ENCODE data around the gene SEMA5A. TPM values are rescaled to one million over a fixed set of nuclear protein-coding genes. Genes with fewer than 3 reads are reported as not detected.

SEMA5A gene
- polyA plus RNA-seq, 1 of the 3 experiments (the other 2 are of a cell fraction): 0.58 TPM

DNA sequence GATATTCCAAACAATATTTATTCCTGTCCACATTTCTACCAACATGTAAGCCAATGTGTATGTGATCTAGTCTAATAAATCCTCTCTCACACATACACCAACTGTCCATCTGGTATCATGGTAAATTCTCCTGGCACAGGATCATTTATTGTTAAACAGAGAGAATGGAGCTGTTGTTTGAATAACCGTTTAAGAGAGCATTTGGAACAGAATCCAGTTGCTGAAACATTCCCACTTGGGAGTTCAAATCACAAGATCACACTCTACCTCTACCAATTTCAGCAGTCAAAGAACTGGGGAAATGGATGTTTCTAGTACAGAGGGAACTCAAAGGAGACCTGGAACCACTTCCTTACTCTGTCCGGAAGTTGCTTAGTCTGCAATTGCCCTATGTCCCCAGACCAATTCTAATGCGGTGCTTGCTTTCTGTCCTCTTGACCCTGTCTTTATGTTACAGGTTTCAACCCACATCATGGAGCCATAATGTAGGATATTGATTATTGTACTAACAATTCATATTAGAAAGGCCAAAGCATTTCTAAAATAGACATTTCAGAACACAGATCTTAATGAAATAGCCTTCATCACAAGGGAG is 488.4 kb downstream of the SEMA5A start:
- Histone ChIP-seq H3K27me3 (ENCODE audit: insufficient read depth) (no peaks in the 10 kb centered on the region), H3K36me3 (replicated peaks in 1 of 2; ENCODE audit: control insufficient read depth in 1 of 2, insufficient read depth in 2 of 2, low read length in 1 of 2) (no peaks in the 10 kb centered on the region), H3K9me2 (no peaks in the 10 kb centered on the region), H3K79me2 (ENCODE audit: insufficient read depth) (no peaks in the 10 kb centered on the region), H3K9ac (no peak overlapping the region), H3K27ac (ENCODE audit: low read depth in 2 of 2, low read length in 1 of 2) (no peak overlapping the region), H3K9me3 (no peaks in the 10 kb centered on the region), H2AFZ (ENCODE audit: low read depth) (no peak overlapping the region), H3F3A (replicated peaks; ENCODE audit: insufficient read depth) (peaks cover 12% of the 10 kb centered on the region), H3K4me1 (ENCODE audit: control insufficient read depth in 1 of 2, insufficient read depth in 2 of 2, low read depth in 1 of 2, low read length in 1 of 2) (peaks cover 2 to 21% of the 10 kb centered on the region in 2 experiments; a peak in 3 of 4 replicates), H4K20me1 (ENCODE audit: insufficient read depth) (no peaks in the 10 kb centered on the region), H3K4me2 (no peak overlapping the region), H3K4me3 (ENCODE audit: low read depth in 2 of 2, low read length in 1 of 2) (no peak overlapping the region)
- ChIA-PET POLR2A (no interaction called here), CTCF (no interaction called here)
- TF ChIP-seq, protein P1, sequence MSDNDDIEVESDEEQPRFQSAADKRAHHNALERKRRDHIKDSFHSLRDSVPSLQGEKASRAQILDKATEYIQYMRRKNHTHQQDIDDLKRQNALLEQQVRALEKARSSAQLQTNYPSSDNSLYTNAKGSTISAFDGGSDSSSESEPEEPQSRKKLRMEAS (IDR thresholded peaks at IDR 0.05; ENCODE audit: low read depth): no peak
- TF ChIP-seq FOSL2 (IDR thresholded peaks at IDR 0.05; ENCODE audit: borderline replicate concordance, low read depth): no peak
- TF ChIP-seq NFIC (IDR thresholded peaks at IDR 0.05; ENCODE audit: borderline replicate concordance): no peak
- no peak for TF ChIP-seq RAD21 (IDR thresholded peaks at IDR 0.05; ENCODE audit: low read length)
- TF ChIP-seq CTCF (IDR thresholded peaks at IDR 0.05): no peak
- TF ChIP-seq CHD2 (IDR thresholded peaks at IDR 0.05; ENCODE audit: low read length, partially characterized antibody): no peak
- no peak for TF ChIP-seq GATA2 (CRISPR knock-in tag; IDR thresholded peaks at IDR 0.05)
- TF ChIP-seq REST (IDR thresholded peaks at IDR 0.05; ENCODE audit: low read depth, low read length): no peak
- no peak for TF ChIP-seq JUND (IDR thresholded peaks at IDR 0.05)
- no peak for TF ChIP-seq TAF1 (IDR thresholded peaks at IDR 0.05; ENCODE audit: borderline replicate concordance, low read depth, low read length)
- no peak for TF ChIP-seq GABPA (IDR thresholded peaks at IDR 0.05; ENCODE audit: low read depth)
- no peak for TF ChIP-seq SIN3A (IDR thresholded peaks at IDR 0.05; ENCODE audit: borderline replicate concordance, low read depth, low read length)
- no peak for TF ChIP-seq YY1 (IDR thresholded peaks at IDR 0.05; ENCODE audit: low read depth)
- no peak for TF ChIP-seq SMC3 (IDR thresholded peaks at IDR 0.05; ENCODE audit: low read depth, low read length)
- no peak for TF ChIP-seq ELF1 (IDR thresholded peaks at IDR 0.05)
- no peak for TF ChIP-seq POLR2AphosphoS5 (IDR thresholded peaks at IDR 0.05; ENCODE audit: low read depth, low read length)
- no peak for TF ChIP-seq NRF1 (IDR thresholded peaks at IDR 0.05; ENCODE audit: low read depth, low read length)
- no peak for TF ChIP-seq RXRA (IDR thresholded peaks at IDR 0.05; ENCODE audit: borderline replicate concordance, low read depth)
- TF ChIP-seq TCF12 (IDR thresholded peaks at IDR 0.05): no peak
- TF ChIP-seq, protein P2, sequence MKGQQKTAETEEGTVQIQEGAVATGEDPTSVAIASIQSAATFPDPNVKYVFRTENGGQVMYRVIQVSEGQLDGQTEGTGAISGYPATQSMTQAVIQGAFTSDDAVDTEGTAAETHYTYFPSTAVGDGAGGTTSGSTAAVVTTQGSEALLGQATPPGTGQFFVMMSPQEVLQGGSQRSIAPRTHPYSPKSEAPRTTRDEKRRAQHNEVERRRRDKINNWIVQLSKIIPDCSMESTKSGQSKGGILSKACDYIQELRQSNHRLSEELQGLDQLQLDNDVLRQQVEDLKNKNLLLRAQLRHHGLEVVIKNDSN (IDR thresholded peaks at IDR 0.05; ENCODE audit: borderline replicate concordance, low read depth): no peak
- DNase-seq: no peak
- WGBS (ENCODE audit: low lambda C conversion rate): 86% methylated on average over 3 of the region's 3 CpGs
